Amniotic epithelial cell (primary cell): ENCODE data around the gene SFSWAP.
"Not testable (repeated sequence)": the region's sequence is repeated elsewhere in the genome, so short reads cannot be mapped to it uniquely, and the experiment has no call there.

ENCODE experiments used
- DNase-seq: peaks from one replicate; pipeline ENCODE4 v3.0.0-alpha.2; 2010; ENCODE audit warnings: low read depth

Gene SFSWAP

DNA sequence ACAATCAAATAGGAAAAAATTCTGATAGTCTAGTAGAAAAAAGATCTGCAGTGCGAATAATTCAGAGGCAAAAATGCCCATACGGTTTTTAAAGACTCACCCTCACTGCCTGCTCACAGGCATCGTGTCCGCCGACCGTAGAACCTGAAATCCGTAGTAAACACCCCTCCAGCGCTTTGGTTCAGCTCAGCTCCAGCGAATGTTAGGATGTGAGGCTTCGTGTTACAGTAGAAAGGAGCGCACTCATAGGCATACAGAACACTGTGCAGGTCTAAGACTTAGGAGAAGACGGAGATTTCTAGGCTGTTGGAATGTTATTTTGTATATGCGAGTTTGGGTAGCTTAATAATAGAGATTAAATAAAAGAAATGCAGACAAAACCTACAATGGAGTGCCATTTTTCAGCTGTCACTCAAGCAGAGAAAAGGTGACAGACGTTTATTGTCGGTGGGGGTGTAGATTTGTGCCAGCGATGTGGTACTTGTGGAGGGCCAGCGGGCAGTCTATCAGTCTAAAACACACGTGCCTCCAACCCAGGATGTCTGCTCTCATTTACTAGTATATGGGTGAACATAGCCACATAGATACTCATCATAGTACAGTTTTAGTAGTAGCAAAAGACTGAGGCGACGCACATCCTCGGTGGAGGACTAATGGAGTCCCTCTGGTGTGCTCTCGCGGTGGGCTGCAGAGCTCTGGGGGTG is 25.7 kb downstream of the SFSWAP start:
- no peak for DNase-seq

DNA sequence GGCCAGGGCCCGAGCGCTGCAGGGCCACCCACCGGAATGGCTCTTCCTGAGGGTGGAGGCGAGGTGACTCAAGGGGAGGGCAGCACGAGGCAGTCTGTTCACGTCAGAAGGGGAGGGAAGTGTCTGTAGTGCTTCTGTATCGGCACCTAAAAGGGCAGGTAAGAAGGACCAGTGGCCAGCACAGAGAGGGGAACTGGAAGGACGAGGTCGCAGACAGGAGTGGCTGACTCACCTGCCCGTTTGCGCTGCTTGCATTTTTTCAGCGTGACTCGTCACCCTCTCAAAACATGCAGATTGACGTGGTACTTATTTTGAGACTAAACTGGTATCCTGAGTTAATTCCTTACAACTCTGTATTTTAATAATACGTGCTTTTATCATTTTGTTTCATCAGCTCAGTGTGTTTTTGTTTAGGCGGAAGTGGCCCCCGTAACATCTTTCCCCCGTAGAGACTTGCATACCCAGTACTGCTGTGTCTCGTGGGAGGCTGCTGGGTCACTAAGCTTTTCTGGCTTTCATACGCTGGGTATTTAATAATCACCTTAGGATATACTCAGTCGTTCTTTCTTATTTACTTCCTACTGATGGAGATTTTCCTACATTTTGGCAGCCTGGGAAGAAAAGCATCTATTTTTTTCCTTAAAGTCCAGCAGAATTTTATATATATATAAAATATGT is 26.4 kb downstream of the SFSWAP start:
- DNase-seq: peak; percentile 61

DNA sequence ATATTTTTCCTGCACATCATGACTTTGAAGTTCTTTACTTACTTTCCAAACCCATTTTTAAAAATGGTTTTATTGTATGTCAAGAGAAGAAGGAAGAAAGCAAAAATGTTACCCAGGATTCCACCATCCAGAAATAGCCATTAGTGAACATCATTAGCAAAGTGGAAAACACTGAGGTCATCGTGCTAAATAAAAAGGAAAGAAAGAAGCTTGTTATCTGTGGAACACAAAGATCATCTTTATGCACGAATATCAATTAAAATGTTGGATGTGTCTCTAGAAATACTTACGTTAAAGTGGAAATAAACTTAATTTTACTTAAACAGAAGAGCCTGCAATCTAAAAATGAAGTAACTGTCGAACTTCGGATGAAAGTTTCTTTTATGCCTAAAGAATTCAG is 27.3 kb downstream of the SFSWAP start:
- no peak for DNase-seq

DNA sequence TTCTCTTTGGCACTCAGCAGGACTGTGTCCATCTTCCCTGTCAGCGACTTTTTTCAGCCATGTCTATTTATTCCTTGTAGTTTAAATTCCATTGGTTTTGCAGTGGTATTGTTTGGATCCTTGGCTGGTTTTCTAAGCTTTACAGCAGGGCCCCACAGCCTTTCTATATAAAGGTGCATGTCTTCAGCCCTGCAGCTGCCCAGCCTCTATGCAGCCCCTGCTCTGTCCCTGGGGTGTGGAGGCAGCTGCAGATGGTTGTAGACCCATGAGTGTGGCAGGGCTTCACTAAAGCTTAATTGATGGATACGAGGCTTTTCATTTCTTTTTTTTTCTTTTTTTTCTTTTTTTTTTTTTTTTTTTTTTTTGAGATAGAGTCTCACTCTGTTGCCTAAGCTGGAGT is 29.7 kb downstream of the SFSWAP start:
- no peak for DNase-seq

DNA sequence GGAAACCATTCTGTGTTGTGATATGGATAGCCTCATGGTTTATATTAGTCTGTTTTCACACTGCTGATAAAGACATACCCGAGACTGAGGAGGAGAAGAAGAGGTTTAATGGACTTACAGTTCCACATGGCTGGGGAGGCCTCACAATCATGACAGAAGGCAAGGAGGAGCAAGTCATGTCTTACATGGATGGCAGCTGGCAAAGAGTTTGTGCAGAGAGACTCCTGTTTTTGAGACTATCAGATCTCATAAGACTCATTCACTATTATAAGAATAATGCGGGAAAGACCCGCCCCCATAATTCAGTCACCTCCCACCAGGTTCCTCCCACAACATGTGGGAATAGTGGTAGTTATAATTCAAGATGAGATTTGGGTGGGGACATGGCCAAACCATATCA is 31.9 kb downstream of the SFSWAP start:
- DNase-seq: not testable (repeated sequence)

DNA sequence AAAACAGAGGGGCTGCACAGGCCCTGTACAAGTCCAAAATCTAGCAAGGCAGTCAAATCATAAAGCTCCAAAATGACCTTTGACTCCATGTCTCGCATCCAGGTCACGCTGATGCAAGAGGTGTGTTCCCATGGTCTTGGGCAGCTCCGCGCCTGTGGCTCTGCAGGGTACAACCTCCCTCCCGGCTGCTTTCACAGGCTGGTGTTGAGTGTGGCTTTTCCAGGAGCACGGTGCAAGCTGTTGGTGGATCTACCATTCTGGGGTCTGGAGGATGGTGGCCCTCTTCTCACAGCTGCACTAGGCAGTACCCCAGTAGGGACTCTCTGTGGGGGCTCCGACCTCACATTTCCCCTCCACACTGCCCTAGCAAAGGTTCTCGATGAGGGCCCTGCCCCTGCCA is 32.5 kb downstream of the SFSWAP start:
- DNase-seq: not testable (repeated sequence)

DNA sequence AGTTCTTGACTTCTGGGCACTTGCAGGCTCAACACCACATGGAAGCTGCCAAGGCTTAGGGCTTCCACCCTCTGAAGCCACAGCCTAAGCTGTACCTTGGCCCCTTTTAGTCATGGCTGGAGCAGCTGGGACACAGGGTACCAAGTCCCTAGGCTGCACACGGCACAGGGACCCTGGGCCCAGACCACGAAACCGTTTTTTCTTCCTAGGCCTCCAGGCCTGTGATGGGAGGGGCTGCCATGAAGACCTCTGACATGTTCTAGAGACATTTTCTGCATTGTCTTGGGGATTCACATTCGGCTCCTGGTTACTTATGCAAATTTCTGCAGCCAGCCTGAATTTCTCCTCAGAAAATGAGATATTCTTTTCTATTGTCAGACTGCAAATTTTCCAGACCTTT is 33.0 kb downstream of the SFSWAP start:
- not testable (repeated sequence) for DNase-seq

DNA sequence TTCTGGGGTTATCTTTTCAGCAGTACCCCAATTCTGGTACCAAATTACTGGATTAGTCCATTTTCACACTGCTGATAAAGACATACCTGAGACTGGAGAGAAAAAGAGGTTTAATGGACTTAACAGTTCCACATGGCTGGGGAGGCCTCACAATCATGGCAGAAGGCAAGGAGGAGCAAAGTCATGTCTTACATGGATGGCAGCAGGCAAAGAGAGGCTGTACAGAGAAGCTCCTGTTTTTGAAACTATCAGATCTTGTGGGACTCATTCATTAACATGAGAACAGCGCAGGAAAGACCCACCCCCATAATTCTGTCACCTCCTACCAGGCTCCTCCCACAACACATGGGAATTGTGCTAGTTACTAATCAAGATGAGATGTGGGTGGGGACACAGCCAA is 33.8 kb downstream of the SFSWAP start:
- DNase-seq: not testable (repeated sequence)

DNA sequence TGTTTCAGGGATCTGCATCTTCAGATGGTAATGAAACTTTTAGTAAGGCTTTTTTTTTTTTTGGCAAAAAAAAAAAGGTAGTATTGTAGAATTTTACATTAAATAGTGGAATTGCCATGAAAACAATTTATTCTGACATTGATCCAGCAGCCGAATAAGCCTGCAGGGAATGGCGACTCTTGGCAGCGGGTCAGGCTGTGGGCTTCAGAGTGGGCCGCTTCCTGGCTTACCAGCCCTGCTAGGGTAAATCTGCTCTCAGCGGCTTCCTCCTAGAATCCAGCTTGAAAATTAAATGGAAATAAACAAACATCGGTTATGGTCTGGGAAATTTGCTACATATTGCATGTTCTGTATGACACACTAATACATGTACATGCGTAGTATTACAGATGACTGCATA is 34.8 kb downstream of the SFSWAP start:
- DNase-seq: no peak

DNA sequence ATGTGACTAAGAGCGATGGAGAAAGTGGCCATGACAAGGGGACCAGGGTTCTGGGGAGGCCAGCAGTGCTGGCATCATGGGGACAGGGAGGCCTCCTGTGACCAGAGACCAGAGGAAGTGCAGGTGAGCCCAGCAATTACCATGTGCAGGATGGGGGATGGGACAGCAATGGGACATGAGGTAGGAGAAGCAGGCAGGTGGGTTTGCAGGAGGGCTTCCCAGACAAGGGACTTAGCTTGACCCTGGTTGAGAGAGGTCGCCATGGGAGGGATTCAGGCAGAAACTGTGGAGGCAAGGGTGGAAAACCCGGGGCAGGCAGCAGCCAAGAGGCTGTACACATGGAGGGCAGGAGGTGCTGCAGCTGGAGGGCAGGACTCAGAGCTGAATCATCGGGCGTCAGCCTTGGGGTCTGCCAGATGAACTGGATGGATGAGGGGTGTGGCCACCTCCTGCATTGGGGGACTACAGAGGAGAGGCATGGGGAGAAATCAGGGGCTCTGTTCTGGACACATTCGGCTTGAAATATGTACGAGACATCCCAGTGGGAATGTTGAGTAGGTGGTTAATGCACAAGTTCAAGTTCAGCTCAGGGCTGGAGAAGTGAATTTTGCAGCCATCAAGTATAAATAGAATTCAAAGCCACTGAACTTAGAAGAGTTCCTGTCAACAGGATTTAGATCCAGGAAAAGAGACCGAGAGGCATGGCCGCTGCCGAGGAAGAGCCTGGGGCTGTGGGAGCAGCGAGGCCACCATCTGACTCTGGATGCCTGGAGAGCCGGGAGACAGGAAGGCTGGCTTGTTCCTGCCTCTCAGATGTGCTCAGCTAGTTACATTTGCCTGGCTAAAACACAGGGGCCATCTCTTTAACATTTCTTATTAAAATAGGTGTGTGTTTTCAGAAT is 36.6 kb downstream of the SFSWAP start:
- no peak for DNase-seq

DNA sequence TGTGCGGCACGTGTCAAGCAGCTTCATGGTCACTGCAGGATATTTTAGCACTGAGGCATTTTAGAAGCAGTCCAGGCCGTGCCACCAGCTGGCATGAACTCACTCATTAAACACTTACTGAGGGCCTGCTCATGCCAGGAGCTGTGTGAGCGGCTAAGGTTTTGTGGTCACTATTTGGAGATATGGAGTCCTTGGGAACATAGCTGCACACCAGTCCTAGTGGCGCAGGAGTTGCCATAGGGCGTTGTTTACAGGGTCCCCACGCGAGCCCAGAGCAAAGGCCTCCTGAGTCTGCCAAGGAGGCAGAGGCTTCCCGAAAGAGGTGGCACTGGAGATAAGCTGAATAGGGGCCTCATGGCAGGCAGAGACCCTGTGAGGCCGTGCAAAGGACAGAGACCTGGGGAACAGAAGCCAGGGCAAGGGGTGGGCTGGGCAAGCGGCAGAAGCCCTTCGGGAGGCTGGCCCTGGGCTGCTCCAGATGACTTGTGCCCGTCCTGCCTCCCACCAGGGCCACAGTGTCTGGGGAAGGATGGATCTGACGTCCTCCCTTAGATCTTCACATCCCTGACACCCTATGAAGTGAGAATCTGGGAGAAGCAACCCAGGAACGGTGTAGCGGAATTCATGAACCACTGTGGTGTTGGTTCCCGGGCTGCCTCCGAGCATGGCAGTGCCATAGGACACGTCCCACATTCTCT is 38.9 kb downstream of the SFSWAP start:
- no peak for DNase-seq

DNA sequence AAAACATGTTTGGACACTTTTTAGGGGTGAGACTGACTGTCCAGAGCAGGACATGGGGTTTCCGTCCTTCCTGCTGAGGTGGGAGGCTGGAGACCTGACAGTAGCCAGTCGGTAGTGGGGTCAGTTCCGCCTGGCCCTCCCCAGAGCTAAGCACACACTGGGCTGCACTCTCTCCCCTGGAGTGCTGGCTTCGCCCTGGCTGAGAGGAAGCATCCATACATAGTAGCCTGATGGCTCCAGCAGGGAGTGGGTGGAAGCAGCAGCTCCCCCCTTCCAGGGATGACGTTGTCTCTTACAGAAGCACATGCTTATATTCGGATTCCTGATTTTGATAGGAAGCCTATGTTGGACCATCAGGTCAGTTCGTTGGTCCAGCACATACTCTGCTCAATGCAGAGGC is 40.4 kb downstream of the SFSWAP start:
- no peak for DNase-seq

DNA sequence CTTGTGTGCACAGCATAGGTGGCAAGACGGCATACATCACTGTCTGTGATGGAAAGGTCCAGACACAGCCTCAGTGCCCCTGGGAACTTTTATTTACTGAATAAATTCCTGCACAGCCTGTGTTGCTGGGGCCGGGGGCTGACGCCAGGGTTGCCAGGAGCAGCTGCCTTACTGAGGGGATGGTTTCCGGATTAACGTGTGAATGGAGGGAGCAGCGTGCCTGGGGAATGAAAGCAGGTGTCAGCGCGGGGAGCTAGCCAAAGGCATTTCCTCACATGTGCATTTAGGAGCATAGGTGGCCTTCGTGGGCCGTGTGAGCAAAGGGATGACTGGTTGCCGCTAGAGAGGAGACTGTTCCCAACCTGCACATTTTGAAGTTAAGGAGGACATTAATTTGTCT is 41.6 kb downstream of the SFSWAP start:
- no peak for DNase-seq

DNA sequence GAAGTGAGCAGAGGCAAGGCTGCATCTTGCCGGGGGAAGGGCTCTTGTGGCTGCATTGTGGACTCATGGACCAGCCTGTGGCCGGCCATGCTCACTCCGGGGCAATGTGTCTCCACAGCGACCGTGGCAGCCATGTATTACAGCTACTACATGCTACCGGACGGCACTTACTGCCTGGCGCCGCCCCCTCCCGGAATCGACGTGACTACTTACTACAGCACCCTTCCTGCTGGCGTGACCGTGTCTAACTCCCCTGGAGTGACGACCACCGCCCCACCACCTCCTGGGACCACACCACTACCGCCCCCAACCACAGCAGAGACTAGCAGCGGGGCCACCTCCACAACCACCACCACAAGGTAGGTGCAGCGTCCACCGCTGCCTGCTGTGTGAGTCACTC is 42.1 kb downstream of the SFSWAP start:
- no peak for DNase-seq

DNA sequence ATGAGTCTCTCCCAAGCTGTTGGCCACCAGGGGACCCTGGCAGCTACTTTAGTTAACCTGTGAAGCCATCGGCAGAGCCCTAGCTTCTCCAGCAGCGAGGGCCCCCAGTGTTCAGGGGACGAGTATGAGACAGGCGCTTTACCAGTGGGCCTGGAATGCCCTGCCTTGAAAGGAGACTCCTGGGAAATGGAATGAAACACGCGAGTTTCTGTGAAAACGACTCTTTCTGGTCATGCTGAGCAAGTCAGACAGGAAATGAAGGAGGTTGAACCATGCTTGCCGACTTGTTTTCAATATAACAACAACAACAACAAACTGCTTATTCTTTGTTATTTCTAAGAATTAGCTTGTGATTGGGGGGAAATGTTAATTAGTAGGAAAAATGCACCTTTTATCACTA is 42.9 kb downstream of the SFSWAP start:
- no peak for DNase-seq

DNA sequence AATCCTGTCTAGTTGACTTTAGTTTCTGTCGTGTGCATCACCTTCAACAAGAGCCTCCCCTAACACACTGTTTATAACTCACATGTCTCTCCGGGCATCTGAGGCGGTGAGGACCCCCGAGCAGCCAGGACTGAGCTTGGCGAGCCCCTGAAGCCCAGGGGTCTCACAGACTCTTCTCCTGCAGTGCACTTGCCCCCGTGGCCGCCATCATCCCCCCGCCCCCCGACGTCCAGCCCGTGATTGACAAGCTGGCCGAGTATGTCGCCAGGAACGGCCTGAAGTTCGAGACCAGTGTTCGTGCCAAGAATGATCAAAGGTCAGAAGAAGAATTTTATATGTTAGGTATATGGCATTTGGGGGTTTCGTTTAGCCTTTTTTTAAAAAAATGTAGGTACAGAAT is 43.3 kb downstream of the SFSWAP start:
- DNase-seq: no peak

DNA sequence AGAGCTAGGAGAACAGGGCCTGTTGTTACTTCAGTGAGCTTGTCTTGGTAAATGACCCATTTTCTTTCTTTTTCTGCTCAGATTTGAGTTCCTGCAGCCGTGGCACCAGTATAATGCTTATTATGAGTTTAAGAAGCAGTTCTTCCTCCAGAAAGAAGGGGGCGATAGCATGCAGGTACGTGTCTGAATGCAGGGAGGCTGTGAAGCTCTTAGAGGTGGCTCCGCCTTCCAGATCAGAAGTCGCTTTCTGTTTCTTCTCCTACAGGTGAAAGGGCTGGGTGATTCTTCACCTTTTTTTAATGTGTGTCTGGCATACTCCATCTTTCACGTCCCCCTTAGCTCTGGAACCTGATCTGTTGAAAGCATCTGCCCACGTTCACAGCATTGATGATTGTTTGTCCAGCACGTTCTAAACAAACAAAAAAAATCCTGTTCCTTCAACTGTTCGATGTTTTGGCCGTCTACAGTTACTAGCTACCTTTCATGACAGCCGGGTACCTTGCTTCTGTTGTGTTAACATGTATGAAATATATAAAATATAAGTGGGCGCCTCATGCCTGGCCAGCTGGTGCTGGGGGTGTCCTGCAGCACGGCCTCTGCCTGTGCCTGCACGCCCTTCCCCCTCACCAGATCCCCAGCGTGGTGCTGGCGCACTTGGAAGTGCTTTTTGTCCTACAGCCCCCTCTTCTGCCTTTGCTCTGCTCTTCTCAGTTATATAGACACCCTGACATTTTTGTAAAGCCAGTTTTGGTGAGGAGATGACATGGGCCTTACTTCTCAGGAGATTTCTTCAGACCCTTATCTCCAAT is 44.6 kb downstream of the SFSWAP start:
- DNase-seq: peak; percentile 25

DNA sequence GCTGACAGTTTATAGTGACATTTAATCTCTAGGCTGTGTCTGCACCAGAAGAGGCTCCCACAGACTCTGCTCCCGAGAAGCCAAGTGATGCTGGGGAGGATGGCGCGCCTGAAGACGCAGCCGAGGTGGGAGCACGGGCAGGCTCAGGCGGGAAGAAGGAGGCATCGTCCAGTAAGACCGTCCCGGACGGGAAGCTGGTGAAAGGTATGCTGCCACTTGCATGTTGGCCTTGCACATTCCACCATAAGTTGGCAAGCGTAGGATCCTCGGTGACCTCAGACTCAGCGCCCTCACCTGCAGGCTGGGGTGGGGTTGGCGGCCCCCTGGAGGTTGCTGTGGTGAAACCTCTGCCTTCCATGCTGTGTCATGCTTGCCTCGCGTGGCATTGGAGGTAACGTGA is 45.6 kb downstream of the SFSWAP start:
- no peak for DNase-seq

DNA sequence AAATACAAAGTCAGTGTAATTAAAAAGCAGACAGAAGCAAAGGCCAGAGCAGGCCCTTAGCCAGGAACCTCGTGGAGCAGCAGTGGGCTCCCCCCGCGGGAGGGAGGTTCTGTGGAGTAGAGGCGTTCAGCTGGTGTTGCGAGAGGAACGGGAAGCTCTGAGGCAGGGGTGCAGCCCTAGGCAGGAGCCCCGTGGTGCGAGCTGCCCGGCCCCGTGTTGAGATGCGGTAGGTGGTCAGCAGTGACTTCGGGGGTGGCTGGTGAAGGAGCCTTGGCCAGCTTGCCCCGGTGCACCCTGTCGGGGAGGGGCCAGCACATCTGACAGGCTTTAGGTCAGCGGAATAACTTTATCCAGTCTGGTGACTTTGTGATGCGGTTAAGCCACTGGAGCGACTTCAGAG is 46.2 kb downstream of the SFSWAP start:
- DNase-seq: no peak

DNA sequence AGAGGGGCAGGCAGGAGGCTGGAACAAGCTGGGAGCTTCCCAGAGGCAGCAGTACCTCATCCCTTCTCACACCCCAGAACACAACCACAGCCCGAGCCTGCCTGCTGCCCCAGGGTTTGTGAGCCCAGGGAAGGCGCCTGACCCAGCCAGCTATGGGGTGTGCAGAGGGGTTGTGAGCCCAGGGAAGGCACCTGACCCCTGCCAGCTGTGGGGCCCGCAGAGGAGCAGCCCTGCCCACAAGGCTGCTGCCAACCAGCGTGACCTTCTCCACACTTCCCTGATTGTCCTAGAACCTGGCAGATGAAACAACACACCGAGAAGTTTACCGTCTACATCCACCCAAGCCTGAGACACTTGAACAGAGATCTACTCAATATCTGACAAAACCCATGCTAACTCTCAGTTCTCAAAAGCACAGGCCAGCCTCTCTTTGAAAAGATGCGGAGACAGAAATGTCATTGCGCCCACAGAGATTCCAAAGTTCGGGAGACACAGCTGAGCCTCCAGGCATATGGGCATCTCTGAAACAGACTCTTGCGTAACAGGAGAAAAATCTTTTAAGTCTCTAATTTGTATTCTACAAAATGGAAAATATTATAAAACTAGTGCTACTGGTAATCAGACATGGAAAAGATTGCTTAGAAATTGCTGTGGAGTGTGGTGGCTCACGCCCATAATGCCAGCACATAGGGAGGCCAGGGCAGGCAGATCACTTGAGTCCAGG is 47.3 kb downstream of the SFSWAP start:
- no peak for DNase-seq

DNA sequence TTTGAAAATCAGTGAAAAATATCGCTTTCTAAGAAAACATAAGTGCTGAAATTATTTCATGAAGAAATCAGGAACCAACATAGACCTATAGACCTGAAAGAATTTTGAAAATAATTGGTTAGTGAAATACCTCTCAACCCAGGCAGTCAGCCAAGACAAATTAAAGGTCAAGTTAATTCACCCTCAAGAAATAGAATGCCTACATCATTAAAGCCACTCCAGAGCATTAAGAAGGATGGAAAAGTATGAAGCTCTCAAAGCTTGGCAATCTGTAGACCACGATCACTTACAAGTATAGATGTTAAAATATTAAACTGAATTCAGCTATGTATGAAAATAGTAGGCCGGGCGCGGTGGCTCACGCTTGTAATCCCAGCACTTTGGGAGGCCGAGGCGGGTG is 48.3 kb downstream of the SFSWAP start:
- DNase-seq: no peak
